Fibroblast of skin of left biceps (primary cell): ENCODE results near the gene SLC2A4.

Source experiments
- DNase-seq, 2 experiments: peaks; one replicate each; pipeline ENCODE4 v3.0.0-alpha.2; 2013; ENCODE audit warnings: low read depth in 2 of 2

Gene SLC2A4

DNA sequence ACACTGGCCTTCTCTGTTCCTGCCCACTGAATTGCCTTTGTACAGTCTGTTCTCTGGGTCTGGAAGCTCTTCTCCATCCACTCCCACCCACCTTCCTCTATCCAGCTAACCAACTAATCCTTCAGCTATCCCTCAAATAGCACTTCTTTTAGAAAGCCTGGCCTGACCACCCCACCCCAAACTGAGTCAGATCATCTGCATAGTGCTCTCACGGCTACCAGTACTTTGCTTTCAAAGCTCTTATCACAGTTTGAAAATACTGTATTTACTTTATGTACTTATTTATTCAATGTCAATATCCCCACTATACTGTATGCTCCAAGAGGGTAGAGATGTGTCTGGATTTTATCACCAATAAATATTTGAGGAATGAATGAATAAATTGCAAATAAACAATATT, 14.7 kb upstream of the SLC2A4 start:
- DNase-seq: no peak

DNA sequence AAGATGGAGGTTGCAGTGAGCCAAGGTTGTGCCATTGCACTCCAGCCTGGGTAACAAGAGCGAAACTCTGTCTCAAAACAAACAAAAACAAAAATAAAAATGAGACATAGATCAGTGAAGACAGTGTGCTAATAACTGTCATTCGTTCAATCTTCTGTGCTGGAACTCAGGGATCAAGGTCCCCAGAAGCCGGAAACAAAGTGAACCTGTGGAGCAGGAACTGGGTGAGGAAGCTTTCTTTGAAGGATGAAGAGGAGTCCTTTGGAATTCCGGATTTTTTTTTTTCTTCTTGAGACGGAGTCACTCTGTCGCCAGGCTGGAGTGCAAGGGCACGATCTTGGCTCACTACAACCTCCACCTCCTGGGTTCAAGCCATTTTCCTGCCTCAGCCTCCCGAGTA, 2.1 kb upstream of the SLC2A4 start:
- DNase-seq: no peak

DNA sequence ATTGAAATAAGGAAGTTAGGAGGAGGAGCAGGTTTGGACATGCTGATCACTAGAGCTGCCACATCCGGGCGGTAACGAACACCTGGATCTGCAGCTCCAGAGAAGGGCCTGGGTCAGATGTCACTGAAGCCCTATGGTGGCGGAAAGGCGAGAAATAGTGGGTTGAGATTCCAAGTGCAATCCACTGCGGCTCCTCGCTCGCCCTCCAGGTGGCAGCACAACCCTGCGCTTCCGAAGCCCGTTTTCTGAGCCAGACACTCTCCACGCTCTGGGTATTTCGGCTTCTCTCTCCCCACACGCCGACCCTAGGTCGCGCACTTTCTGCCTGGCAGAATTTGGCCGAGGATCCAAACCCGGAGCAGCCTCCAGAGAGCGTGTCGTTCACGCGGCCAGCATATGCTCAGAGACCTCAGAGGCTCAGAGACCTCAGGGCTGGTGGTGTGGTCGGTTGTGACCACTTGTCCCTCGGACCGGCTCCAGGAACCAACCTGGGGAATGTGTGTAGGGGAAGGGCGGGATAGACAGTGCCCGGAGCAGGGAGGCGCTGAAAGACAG, 922 bp upstream of the SLC2A4 start:
- peak; percentile 20 for DNase-seq

DNA sequence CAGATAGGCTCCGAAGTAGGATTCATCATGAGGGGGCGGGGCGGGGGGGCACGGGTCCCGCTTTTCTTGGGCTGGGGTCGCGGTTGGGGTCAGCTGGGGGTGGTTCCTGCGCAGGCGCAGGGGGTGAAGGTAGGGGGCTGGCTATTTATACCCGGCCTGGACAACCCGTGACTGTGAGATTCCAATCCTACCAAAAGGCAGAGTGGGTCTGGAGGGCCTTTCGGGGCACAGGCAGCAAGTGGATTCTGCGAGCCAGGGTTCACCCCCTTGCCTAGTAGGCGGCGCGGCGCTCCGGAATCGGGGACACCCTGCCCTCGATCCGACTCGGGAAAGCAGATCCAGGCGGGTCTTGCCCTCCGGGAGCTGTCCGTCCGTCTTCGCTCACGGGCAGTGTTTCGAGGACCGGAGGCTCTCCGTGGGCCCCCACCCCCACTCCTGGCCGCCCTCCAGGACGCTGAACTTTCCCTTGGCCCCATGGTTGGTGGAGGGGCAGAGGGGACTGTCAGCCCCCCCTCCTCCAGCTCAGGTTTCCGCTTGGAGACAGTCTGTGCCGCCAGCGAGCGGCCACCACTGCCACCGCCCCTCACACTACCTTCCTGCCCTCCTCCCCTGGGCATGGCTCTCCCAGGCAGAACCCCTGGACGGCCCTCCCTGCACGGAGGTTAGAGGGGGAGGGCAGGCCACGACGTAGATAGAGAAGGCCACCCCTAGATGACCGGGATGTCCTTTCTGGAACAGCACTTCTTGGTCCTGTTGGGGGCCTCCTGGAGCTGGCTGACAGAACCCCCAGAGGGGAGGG, 634 bp downstream of the SLC2A4 start:
- no peak for DNase-seq

DNA sequence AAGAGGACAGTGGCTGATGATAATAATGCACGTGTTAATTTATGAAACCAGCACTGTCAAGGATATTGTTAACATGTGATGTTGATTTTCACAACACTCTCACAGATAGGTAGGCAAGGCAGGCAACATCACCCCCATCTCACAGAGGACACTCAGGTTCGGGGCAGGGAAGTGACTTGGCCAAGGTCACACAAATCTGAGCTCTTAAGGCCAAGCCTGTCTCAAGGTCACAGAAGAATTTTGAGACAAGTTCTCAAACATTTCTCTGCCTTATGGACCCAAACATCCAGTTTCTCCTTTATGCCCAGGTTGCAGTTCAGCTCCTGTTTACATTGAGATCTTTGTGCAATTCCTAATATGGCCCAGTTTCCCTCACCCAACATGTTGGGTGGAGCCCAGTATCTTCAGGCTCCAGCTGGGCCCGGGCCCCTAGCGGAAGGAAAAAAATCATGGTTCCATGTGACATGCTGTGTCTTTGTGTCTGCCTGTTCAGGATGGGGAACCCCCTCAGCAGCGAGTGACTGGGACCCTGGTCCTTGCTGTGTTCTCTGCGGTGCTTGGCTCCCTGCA, 1.3 kb downstream of the SLC2A4 start:
- no peak for DNase-seq

DNA sequence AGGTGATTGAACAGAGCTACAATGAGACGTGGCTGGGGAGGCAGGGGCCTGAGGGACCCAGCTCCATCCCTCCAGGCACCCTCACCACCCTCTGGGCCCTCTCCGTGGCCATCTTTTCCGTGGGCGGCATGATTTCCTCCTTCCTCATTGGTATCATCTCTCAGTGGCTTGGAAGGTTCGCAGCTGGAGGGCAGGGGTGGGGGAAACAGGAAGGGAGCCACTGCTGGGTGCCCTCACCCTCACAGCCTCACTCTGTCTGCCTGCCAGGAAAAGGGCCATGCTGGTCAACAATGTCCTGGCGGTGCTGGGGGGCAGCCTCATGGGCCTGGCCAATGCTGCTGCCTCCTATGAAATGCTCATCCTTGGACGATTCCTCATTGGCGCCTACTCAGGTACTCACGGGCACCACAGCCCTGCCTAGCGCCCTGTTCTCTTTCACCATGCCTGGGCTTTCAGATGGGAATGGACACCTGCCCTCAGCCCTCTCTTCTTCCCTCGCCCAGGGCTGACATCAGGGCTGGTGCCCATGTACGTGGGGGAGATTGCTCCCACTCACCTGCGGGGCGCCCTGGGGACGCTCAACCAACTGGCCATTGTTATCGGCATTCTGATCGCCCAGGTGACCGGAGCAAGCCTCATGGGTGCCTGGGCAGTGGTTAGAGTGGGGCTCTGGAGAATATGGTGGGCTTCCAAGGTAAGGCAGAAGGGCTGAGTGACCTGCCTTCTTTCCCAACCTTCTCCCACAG, 2.1 kb downstream of the SLC2A4 start:
- DNase-seq: no peak

DNA sequence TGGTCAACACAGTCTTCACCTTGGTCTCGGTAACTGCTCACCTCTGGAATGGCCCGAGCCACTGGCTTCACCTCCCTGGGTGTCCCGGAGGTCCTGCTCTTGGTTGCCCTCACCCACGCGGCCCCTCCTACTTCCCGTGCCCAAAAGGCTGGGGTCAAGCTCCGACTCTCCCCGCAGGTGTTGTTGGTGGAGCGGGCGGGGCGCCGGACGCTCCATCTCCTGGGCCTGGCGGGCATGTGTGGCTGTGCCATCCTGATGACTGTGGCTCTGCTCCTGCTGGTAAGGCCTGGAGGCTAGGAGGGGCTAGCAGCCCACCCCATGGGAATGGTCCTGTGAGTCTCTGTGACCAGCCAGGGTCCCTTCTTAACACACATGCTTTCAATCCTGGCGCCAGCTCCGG, 3.4 kb downstream of the SLC2A4 start:
- DNase-seq: no peak

DNA sequence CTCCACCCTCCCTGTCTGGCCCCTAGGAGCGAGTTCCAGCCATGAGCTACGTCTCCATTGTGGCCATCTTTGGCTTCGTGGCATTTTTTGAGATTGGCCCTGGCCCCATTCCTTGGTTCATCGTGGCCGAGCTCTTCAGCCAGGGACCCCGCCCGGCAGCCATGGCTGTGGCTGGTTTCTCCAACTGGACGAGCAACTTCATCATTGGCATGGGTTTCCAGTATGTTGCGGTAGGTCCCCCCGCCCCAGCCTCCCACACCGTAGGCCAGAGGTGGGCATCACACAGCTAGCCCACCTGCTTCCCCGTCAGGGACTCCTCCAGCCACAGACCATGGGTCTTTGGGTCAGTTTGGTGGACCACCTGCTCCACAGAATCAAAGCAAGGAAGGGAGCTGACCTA, 4.2 kb downstream of the SLC2A4 start:
- DNase-seq: no peak

DNA sequence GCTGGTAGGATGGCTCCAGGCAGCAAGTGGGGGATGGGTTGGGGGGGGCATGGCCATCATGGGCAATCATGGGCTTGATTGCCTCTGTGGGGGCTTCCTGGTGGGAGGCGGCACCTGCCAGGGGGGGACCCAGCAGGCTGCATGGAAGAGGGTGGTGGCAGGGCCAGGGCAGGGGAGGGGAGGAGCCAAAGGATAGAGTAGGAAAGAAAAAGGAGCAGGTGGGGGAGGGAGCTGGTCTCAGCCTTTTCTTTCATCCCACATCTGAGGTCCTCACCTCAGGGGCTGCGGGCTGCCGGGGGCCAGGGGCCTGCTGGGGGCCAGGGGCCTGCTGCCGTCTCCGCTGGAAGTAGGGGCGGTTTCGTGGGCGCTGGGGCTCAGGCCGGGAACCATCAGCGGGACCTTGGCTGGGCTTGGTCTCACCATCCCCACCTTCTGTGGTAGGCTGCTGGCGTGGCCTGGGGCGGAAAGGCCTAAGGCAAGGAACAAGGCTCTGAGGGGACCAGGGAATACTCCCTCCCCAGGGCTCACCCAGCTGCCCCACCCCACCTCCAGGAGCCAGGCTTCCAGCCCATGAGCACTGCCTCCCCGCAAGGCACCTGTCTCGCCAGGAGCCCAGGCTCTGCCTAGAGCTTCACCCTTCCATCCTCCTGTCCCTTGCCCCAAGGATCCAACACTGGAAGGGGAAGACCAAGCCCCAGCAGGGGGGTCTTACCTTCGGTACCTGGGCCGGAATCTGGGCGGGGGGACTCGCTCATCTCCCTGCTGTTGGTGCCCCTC, 7.9 kb downstream of the SLC2A4 start:
- no peak for DNase-seq

DNA sequence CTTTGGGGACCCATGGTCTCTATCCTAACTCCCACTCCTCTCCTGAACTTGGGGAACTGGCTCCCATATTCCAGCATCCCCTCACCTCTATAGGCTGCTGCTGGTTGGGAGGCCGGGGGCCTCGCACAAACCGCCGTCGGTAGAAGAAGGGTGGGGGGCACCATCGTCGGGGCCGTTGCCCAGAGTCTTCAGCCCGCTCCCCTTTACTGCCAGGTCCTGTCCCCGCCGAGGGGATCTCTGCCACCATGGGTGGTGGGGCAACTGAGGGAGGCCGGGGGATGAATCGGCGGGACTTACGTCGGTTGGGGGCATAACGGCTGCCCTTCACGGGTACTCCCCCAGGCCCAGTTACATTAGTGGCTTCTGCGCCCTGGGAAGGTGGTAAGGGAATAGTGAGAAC, 8.6 kb downstream of the SLC2A4 start:
- no peak for DNase-seq

DNA sequence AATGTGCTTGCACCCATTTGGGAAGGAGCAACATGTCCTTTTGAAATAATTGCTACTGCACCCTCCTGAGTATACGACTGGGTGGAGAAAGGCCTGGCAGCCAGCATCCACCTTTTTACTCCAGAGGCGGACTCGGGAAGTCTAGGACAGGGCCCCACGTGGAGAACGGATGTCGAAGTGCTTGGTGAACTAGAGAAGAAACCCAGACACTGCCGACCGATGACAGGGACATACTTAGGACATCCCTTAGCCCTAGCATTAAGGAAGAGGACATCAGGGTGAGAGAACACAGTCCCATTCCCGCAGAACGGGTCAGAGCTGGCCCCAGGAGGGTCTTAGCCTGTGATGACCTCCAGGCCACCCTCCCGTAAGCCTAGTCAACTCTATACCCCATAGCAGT, 9.2 kb downstream of the SLC2A4 start:
- no peak for DNase-seq

DNA sequence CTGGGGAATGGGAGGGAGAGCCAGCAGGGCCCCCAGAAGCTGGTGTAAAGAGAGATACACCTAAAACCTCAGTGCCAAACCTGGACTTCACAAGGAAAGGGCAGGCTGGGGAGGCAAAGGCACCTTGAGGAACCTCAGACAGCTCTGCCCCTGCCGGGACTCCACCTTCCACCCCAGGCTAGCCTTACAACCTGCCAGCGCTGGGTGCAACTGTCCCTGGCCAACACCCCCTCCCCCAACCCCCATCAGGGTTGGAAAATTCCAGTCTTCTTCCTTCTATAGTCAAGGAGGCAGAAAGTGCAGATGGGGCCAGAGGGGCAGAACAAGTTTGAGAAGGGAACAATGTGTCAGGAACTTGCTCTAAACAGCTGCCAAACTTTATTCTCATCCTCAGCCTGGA, 10.7 kb downstream of the SLC2A4 start:
- no peak for DNase-seq

DNA sequence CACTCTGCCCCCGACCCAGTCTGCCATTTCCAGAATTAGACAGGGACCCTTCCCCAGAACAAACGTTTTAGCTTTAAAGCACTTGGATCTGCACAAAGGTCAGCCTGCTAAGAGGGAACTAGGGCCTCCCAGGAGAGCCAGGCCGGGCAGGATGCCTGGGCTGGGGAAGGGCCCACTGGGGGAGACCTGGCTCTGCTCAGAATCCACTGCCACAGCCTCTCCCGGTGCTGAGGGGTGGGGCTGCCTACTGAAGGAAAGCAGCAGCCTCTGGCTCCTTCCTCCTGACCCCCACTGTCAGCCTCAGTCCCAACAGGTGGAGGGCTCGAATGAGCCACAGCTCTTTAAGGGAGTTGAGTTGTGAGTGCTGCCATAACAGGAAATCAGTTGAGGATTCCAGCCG, 11.2 kb downstream of the SLC2A4 start:
- DNase-seq: no peak

DNA sequence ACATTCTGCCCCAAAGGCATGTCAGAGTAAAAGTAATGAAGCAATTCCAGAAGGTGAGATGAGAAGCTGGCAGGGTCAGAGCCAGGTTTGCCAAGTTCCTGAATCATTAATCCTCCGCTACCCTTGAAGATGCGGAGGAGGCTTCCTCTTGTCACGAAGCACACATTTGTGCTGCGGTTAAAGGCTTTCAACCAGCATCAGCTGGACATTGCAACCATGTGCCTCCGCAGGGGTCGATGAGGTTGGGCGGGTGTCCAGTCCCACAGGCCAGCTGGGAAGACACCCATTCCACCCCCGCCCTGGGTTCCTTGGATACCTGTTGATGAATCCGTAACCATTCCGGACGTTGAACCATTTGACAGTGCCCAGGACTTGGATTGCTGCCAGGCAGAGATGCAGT, 11.6 kb downstream of the SLC2A4 start:
- DNase-seq: no peak

DNA sequence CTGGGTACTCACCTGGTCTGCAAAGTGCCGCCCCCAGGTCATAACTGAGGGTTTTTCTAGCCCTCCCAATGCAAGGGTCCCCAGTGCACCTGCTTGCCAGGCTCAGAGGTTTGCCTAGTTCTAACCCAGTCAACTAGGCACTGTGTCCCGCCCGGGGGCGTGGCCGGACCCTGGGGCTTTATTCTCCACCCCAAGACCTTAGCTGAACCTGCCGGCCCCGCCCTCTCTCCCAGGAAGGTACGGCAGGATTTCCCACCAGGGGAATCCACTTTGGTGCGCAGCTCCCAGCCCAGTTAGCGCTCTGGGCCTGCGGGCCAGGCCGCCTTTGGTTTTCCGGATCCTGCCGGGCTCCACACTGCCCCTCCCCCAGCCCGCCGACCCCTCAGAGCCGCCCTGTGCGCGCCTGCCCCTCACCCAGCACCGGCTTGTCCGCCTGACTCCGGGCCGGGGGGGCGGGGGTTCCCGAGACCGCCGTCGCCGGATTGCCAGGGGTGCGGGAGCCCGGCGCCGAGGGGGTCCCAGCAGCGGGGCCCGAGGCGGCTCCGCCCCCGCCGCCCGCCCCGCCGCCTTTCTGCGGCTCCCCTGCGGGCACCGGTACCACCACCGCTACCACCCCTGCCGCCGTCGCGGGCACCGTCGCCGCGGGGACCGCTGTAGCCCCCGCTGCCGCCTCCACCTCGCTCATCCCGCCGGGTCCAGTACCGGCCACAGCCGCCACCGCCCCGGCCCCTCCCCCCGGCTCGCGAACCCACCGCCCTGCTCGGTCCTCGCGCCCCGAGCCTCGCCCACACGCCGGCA, 12.5 kb downstream of the SLC2A4 start:
- no peak for DNase-seq

DNA sequence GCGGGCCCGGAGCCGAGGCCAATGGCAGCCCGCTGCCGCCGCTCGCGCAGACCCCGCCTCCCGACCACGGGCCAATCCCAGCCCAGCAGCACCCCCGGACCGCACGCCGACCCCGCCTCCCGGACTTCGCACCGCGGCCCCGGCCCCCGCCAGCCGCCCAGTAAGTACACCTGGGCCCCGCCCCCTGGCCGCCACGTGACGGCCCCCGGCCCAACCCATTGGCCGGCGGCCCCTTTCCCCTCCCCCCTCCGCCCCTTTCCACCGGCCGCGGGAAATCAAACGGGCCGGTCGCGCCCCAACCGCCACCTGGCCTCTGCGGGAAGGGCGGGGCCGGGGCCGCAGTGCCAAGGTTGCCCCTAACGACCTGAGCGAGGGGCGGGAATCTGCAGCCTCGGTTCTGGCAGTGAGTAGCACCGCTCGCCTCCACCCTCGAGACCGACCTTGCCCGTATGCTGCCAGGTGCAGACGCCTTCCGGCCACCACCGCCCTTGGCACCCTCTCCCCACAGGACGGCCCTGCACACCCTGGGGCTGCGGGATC, 13.2 kb downstream of the SLC2A4 start, which contains the start of gene YBX2:
Gene YBX2 (minus strand): TSS at position 26 of the 540 bp plus-strand sequence. CDS start 139 bp downstream, outside the sequence.
- no peak for DNase-seq

DNA sequence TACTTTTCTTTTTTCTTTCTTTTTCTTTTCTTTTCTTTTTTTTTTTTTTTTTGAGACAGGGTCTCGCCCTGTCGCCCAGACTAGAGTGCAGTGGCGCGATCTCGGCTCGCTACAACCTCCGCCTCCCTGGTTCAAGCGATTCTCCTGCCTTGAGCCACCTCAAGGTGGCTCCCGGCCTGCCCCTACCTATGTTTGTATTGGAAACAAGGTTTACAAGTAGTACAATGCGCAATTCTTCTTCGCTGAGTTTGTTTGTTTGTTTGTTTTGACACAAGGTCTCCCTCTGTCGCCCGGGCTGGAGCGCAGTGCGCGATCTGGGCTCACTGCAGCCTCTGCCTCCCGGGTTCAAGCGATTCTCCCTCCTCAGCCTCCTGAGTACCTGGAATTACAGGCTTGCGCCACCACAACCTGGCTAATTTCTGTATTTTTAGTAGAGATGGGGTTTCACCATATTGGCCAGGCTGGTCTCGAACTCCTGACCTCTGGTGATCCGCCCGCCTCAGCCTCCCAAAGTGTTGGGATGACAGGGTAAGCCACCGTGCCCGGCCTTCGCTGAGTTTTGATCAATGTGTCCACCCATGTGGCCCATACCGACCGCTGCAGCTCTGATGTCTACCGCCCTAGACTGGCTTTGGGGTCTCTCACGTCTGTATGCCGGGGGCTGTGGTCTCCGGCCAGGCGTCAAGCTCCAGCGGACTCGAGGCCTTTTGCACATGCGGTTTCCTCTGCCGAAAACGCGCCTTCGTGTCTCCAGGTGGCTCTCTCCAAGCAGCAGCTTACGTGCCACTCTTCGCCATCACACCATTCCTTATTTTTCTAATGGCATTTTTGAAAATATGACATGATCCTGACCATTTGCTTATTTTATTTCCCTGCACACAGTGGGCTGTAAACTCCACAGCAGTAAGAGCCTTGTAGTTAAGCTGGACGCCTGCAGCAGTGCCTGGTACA, 14.0 kb downstream of the SLC2A4 start:
- no peak for DNase-seq

DNA sequence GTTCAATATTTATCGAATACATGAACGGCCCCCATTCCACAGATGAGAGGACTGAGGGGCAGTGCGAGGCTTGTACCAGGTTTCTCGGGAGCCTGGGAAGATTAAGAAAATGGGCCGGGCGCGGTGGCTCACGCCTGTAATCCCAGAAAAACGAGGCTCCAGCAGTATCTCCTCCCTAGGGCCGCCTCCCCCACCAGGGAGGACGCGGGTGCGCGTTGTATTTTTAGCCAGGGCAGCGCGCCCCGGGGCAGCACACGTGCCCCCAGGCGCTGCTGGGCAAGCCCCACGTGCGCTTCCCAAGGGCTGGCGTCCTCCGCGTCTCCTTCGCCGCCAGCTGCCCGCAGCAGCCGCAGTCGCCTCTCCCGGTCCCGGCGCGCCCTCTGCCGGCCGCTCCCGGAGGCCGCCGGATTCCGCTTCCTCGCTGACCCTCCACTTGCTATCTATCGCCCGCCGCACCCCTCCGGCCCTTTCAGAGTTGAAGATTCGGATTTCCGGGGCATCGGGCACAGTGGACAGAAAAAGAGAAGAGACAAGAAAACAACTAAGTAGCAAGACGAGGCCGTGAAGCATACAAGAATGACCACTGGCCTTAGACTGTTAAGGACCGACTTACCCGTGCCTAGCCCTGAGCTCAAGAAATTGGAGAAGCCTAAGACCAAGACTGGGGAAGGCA, 14.8 kb downstream of the SLC2A4 start:
- peak in 1 of 2 experiments; percentile 36 for DNase-seq

DNA sequence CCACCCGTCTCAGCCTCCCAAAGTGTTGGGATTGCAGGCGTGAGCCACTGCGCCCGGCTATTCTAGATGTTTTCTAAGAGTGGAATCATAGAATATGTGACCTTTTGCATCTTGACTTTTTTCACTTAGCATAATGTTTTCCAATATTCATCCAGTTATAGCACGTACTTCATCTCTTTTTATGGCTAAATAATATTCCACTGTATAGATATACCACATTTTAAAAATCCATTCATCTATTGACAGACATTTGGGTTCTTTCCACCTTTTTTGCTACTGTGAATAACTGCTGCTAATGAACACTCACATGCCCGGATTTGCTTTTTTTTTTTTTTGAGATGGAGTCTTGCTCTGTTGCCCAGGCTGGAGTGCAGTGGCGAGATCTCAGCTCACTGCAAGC, 22.7 kb downstream of the SLC2A4 start:
- DNase-seq: no peak
